Endothelial cell of umbilical vein (primary cell): ENCODE data around the gene MAP3K13. TPM values are rescaled to one million over a fixed set of nuclear protein-coding genes. Genes with fewer than 3 reads are reported as not detected.

Experiments used
- BruUV-seq: library from RNA; stranded (reverse); fragments of 400-500 nt; replicated peaks from 2 replicates; lab custom pipeline; 2021; lab: Mats Ljungman, UMichigan
- CTCF ChIA-PET: fragments of 300-600, 350-600 bp; sonication (Branson Sonifier 250); formaldehyde crosslinking; loops from one replicate; lab custom pipeline; 2021; ENCODE audit warnings: antibody characterized with exemption, inconsistent platforms; lab: Charles Lee
- POLR2A ChIA-PET: fragments of 300-600, 350-600 bp; sonication (Branson Sonifier 250); formaldehyde crosslinking; loops from one replicate; lab custom pipeline; 2021; ENCODE audit warnings: antibody characterized with exemption, inconsistent platforms; lab: Charles Lee
- DNase-seq: peaks from one replicate; pipeline ENCODE4 v3.0.0-alpha.2; 2011; ENCODE audit warnings: low read depth, low spot score
- FAIRE-seq: peaks from 2 replicates; lab custom pipeline; 2011; peaks lifted over from hg19 to GRCh38; lab: Jason Lieb, UNC
- H2AFZ ChIP-seq: 2 replicates; pipeline ENCODE4 v1.6.0; 2012; ENCODE audit warnings: low read depth, low read length, control low read depth, inconsistent platforms
- H3K27ac ChIP-seq: 2 replicates; pipeline ENCODE4 v1.5.1; 2011; ENCODE audit warnings: low read depth, mild to moderate bottlenecking, control low read depth, low read length, moderate library complexity; ENCODE audit not compliant: insufficient read depth
- H3K27me3 ChIP-seq, 2 experiments: 2 replicates each; pipeline versions ENCODE4 v1.6.0 to v1.6.1; 2011; ENCODE audit warnings: low read length in 2 of 2, mixed read lengths in 1 of 2; ENCODE audit not compliant: control insufficient read depth in 2 of 2, insufficient read depth in 2 of 2
- H3K36me3 ChIP-seq, 2 experiments: 2 replicates in 1 of 2; 3 replicates in 1 of 2; pipeline ENCODE4 v1.5.1; 2011; ENCODE audit warnings: low read length in 2 of 2, mild to moderate bottlenecking in 1 of 2, moderate library complexity in 1 of 2; ENCODE audit not compliant: control insufficient read depth in 2 of 2, insufficient read depth in 2 of 2; ENCODE audit errors: extremely low read depth in 1 of 2
- H3K4me1 ChIP-seq: 3 replicates; pipeline ENCODE4 v1.5.1; 2011; ENCODE audit warnings: mild to moderate bottlenecking, low read length; ENCODE audit not compliant: control insufficient read depth, insufficient read depth; ENCODE audit errors: extremely low read depth
- H3K4me2 ChIP-seq: 2 replicates; pipeline ENCODE4 v1.6.1; 2011; ENCODE audit warnings: low read length, control low read depth, mixed read lengths; ENCODE audit not compliant: insufficient read depth
- H3K4me3 ChIP-seq, 3 experiments: fragments of 200-600 bp in 1 of 3; sonication (generic), shearing (Covaris generic) in 1 of 3; replicated peaks in 1 of 3; 2 replicates each; pipeline ENCODE4 v1.5.1; 2011 to 2016; ENCODE audit warnings: control low read depth in 3 of 3, low read length in 3 of 3, mild to moderate bottlenecking in 2 of 3, inconsistent platforms in 1 of 3, low read depth in 1 of 3, moderate library complexity in 1 of 3; ENCODE audit not compliant: insufficient read depth in 1 of 3
- H3K79me2 ChIP-seq: 2 replicates; pipeline ENCODE4 v1.6.0; 2012; ENCODE audit warnings: low read length, inconsistent platforms; ENCODE audit not compliant: control insufficient read depth, insufficient read depth
- H3K9ac ChIP-seq: replicated peaks from 2 replicates; pipeline ENCODE3; 2011; ENCODE audit warnings: low read length, control low read depth; ENCODE audit not compliant: insufficient read depth; ENCODE audit errors: extremely low read depth
- H3K9me1 ChIP-seq: replicated peaks from 3 replicates; pipeline ENCODE4 v1.6.0; 2011; ENCODE audit warnings: mild to moderate bottlenecking, low read length; ENCODE audit not compliant: control insufficient read depth, insufficient read depth; ENCODE audit errors: extremely low read depth
- H3K9me3 ChIP-seq: replicated peaks from 2 replicates; pipeline ENCODE4 v1.5.1; 2012; ENCODE audit warnings: low read length, inconsistent platforms; ENCODE audit not compliant: control insufficient read depth, insufficient read depth
- H4K20me1 ChIP-seq: replicated peaks from 2 replicates; pipeline ENCODE3; 2011; ENCODE audit warnings: mild to moderate bottlenecking, low read length; ENCODE audit not compliant: control insufficient read depth, insufficient read depth; ENCODE audit errors: extremely low read depth
- FOS ChIP-seq: IDR thresholded peaks from 2 replicates; pipeline ENCODE4 v1.6.1; 2011; ENCODE audit warnings: mild to moderate bottlenecking, low read length, moderate library complexity, borderline replicate concordance; ENCODE audit not compliant: insufficient read depth
- GATA2 ChIP-seq: IDR thresholded peaks from 2 replicates; pipeline ENCODE4 v1.7.0; 2011; ENCODE audit warnings: low read depth, mild to moderate bottlenecking, moderate library complexity, mixed read lengths, low read length; ENCODE audit not compliant: insufficient read length, insufficient read depth
- MYC ChIP-seq: IDR thresholded peaks from one replicate; pipeline ENCODE4 v1.6.1; 2011; ENCODE audit warnings: mild to moderate bottlenecking, low read depth, low read length
- dilution Hi-C: fragments of 300-500 bp; cut with MboI; formaldehyde crosslinking; loops from one replicate; pipeline ENCODE4 v1.15.0; 2019; ENCODE audit warnings: low sequenced_read_pairs; ENCODE audit not compliant: extremely low pct_ligation_motif_present
- intact Hi-C: fragments of 100-400 bp; cut with micrococcal nuclease; formaldehyde crosslinking; loops from one replicate; pipeline ENCODE4 v1.10.0; 2022
- polyA plus RNA-seq, 4 experiments: library from polyadenylated mRNA; depleted of rRNA in 3 of 4; stranded (reverse) in 3 of 4; unstranded in 1 of 4; fragments of >200 nt; gene quantifications; 2 replicates each; pipeline versions ENCODE4 v1.2.1 to v1.2.3, GENCODE V29; 2011 to 2012; ENCODE audit warnings: missing spikeins in 1 of 4
- total RNA-seq: library from RNA; stranded (reverse); gene quantifications from 2 replicates; pipeline ENCODE4 v1.2.3, GENCODE V29; 2021
- TF ChIP-seq, protein P1 (sequence below): IDR thresholded peaks from 2 replicates; pipeline ENCODE4 v1.6.1; 2011; ENCODE audit not compliant: insufficient read depth, insufficient read length

Gene MAP3K13
- total and polyA plus RNA-seq, 2 donors (not counting 3 experiments of a cell fraction or from before 2014, with no cell fraction given): 6.2 to 15.4 TPM

DNA sequence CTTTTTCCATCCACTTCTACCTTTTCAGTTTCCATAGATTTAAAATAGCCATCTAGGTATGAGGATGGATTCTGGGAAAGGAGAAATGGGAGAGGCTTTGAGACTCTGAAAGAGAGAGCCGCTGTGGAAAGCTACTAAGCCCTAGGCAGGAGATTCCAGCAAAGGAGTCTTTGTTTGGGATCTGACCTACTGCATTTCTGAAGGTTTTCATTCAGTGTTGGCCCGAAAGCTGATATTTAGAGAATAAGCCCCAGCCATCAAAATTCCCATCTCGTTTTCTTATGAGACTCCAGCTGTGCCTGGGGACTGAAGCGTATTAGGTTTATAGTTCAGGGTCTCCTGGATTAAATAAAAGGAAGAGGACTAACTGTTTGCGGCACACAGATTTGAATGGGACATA, 170.0 kb downstream of the MAP3K13 start:
- H3K4me1 ChIP-seq: peaks cover 4% of the 10 kb centered on the region
- intact Hi-C loops (no loop called here), dilution Hi-C loops (no loop called here)
- ChIA-PET POLR2A (no interaction called here), CTCF (interaction anchor here (1.2 kb wide), 1 partner anchor 12 kb away, joined by 3 read pairs; no protein-coding TSS in a partner anchor)
- H3K79me2 ChIP-seq: no peaks in the 10 kb centered on the region
- BruUV-seq: no TSS peak
- H3K4me2 ChIP-seq: no peak overlapping the region
- H3K27me3 ChIP-seq: no peaks in the 10 kb centered on the region
- no peak overlapping the region for H3K27ac ChIP-seq
- no peak overlapping the region for H3K4me3 ChIP-seq
- no peak overlapping the region for H3K9ac ChIP-seq
- H3K9me3 ChIP-seq: no peaks in the 10 kb centered on the region
- H4K20me1 ChIP-seq: no peaks in the 10 kb centered on the region
- FAIRE-seq (no peak), DNase-seq (no peak)
- H3K9me1 ChIP-seq: peaks cover 3% of the 10 kb centered on the region
- H3K36me3 ChIP-seq: no peaks in the 10 kb centered on the region
- no peak overlapping the region for H2AFZ ChIP-seq
- no peak for TF ChIP-seq FOS

DNA sequence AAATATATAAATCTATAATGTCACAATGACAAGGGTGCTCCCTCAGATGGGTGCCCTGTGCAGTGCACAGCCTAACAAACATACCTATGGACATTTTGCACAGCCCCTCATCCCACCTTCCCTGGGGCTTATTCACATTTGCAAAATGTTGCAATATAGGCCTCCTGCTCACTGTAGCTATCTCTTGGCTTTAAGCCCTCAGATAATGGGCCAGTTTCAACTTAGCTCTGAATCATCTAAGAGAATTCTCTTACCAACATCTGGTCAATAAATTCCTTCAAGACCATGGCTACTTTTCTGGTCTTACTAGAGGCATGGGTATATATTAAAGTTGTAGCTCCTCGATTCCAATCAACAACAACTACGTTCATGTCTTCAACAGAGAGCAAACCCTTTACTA, 171.6 kb downstream of the MAP3K13 start:
- Histone ChIP-seq H3K36me3 (no peaks in the 10 kb centered on the region), H3K9me3 (no peaks in the 10 kb centered on the region), H3K9ac (no peak overlapping the region), H3K27ac (no peak overlapping the region), H3K27me3 (no peaks in the 10 kb centered on the region), H3K4me2 (no peak overlapping the region), H3K4me1 (peaks cover 4% of the 10 kb centered on the region), H3K4me3 (no peak overlapping the region), H2AFZ (no peak overlapping the region), H3K79me2 (no peaks in the 10 kb centered on the region), H4K20me1 (no peaks in the 10 kb centered on the region), H3K9me1 (no peaks in the 10 kb centered on the region)
- TF ChIP-seq MYC (no peak), GATA2 (no peak), FOS (no peak)
- TF ChIP-seq, protein P1, sequence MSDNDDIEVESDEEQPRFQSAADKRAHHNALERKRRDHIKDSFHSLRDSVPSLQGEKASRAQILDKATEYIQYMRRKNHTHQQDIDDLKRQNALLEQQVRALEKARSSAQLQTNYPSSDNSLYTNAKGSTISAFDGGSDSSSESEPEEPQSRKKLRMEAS: no peak
- BruUV-seq: no TSS peak
- no peak for FAIRE-seq
- POLR2A ChIA-PET: no interaction called here
- dilution Hi-C loops (no loop called here), intact Hi-C loops (no loop called here)
- CTCF ChIA-PET: interaction anchor here (0.8 to 1.0 kb wide), 2 partner anchors 12 to 25 kb away, joined by 3 to 6 read pairs; no protein-coding TSS in a partner anchor
- DNase-seq: no peak
